C1 segment of cervical spinal cord (tissue), 14 donors: ENCODE measurements around the gene MSRB3.

ENCODE experiments used
- DNase-seq, 14 donors: peaks; one replicate each; lab custom pipeline; 2025; lab: John Stamatoyannopoulos, UW

Gene MSRB3

GRCh38 chr12:65325183-65325582 lies 46.7 kb downstream of the MSRB3 start:
- no peak for DNase-seq

GRCh38 chr12:65326616-65327015 lies 48.1 kb downstream of the MSRB3 start:
- DNase-seq, result no peak

GRCh38 chr12:65327207-65328076 lies 49.0 kb downstream of the MSRB3 start:
- peak in 1 of 14 donors; percentile 3 for DNase-seq

- no peak for DNase-seq
Measured at GRCh38 chr12:65329721-65330120, 51.2 kb downstream of the MSRB3 start.

- no peak for DNase-seq
Measured at GRCh38 chr12:65330331-65330730, 51.8 kb downstream of the MSRB3 start.

- DNase-seq, result no peak
Measured at GRCh38 chr12:65331456-65331855, 53.0 kb downstream of the MSRB3 start.

GRCh38 chr12:65333649-65334048 lies 55.2 kb downstream of the MSRB3 start:
- DNase-seq, result no peak

- DNase-seq, result no peak
Measured at GRCh38 chr12:65334521-65334920, 56.0 kb downstream of the MSRB3 start.

GRCh38 chr12:65335021-65335714 lies 56.7 kb downstream of the MSRB3 start:
- no peak for DNase-seq

GRCh38 chr12:65335981-65336380 lies 57.5 kb downstream of the MSRB3 start:
- no peak for DNase-seq

GRCh38 chr12:65339161-65339560 lies 60.7 kb downstream of the MSRB3 start:
- no peak for DNase-seq

- DNase-seq, result no peak
Measured at GRCh38 chr12:65343230-65343629, 64.7 kb downstream of the MSRB3 start.

GRCh38 chr12:65343801-65344200 lies 65.3 kb downstream of the MSRB3 start:
- no peak for DNase-seq

GRCh38 chr12:65355461-65355860 lies 77.0 kb downstream of the MSRB3 start:
- DNase-seq, result no peak

GRCh38 chr12:65362234-65363031 lies 84.0 kb downstream of the MSRB3 start:
- DNase-seq, result no peak

- no peak for DNase-seq
Measured at GRCh38 chr12:65364046-65364445, 85.6 kb downstream of the MSRB3 start.

- no peak for DNase-seq
Measured at GRCh38 chr12:65367396-65367795, 88.9 kb downstream of the MSRB3 start.

GRCh38 chr12:65368055-65368454 lies 89.6 kb downstream of the MSRB3 start:
- DNase-seq, result no peak

- DNase-seq, result no peak
Measured at GRCh38 chr12:65372574-65372973, 94.1 kb downstream of the MSRB3 start.

- no peak for DNase-seq
Measured at GRCh38 chr12:65384240-65384639, 105.8 kb downstream of the MSRB3 start.

- no peak for DNase-seq
Measured at GRCh38 chr12:65387396-65387795, 108.9 kb downstream of the MSRB3 start.

GRCh38 chr12:65389436-65389835 lies 111.0 kb downstream of the MSRB3 start:
- DNase-seq, result no peak
